Measurements from ENCODE around the gene PAF1.
A peak's percentile ranks its signal among the peaks of the same experiment; 100 is the strongest.

PAF1 gene

GRCh38 chr19:39428283-39429112 lies 37.6 kb upstream of the PAF1 start:
- Histone ChIP-seq H3K27me3 (ENCODE audit: insufficient read depth, low read length) (no peaks in the 10 kb centered on the region), H2BK5ac (ENCODE audit: low read depth, low read length, poor library complexity) (peak overlapping the region; percentile 82), H3K9ac (ENCODE audit: low read length) (no peak overlapping the region), H3K9me3 (ENCODE audit: insufficient read depth, low read depth, low read length) (peaks cover 5% of the 10 kb centered on the region), H4K12ac (ENCODE audit: low read depth, low read length) (peak overlapping the region; percentile 31), H4K91ac (ENCODE audit: low read depth, low read length) (peak overlapping the region; percentile 71), H3K4me1 (ENCODE audit: control insufficient read depth in 1 of 2, insufficient read depth in 2 of 2, low read length in 2 of 2) (peaks cover 13 to 21% of the 10 kb centered on the region in 2 experiments), H3K4me3 (ENCODE audit: low read depth, low read length) (no peak overlapping the region), H2BK12ac (ENCODE audit: low read length) (peak overlapping the region; percentile 85), H3K79me2 (ENCODE audit: control insufficient read depth, insufficient read depth, low read length, poor library complexity) (no peaks in the 10 kb centered on the region), H2AFZ (ENCODE audit: insufficient read depth, low read length, poor library complexity) (peak overlapping the region; percentile 74), H3K23ac (ENCODE audit: low read length) (no peak overlapping the region), H2BK120ac (ENCODE audit: insufficient read depth, low read length, poor library complexity) (peak overlapping the region; percentile 82), H3K18ac (ENCODE audit: low read length) (peak overlapping the region; percentile 38), H3K4ac (ENCODE audit: low read depth, low read length) (peak overlapping the region; percentile 41), H3K36me3 (ENCODE audit: control insufficient read depth in 1 of 2, insufficient read depth in 2 of 2, low read length in 2 of 2) (peaks cover 30 to 36% of the 10 kb centered on the region in 2 experiments), H3K79me1 (ENCODE audit: low read length) (peaks cover 10% of the 10 kb centered on the region), H3K14ac (ENCODE audit: low read length) (peak overlapping the region; percentile 80), H4K8ac (ENCODE audit: low read depth, low read length) (peak overlapping the region; percentile 59), H3K27ac (ENCODE audit: low read depth, low read length) (peak overlapping the region; percentile 81), H3K4me2 (ENCODE audit: low read length) (peak overlapping the region; percentile 26), H2AK5ac (ENCODE audit: low read length) (peak overlapping the region; percentile 57)
- no CpG with 5 or more reads among the region's 23 CpGs for WGBS (ENCODE audit: extremely low coverage, insufficient coverage, insufficient read length)
- peak; percentile 75 to 85 for DNase-seq

GRCh38 chr19:39427707-39428106 lies 36.8 kb upstream of the PAF1 start:
- Histone ChIP-seq H2AFZ (ENCODE audit: insufficient read depth, low read length, poor library complexity) (no peak overlapping the region), H3K23ac (ENCODE audit: low read length) (no peak overlapping the region), H4K8ac (ENCODE audit: low read depth, low read length) (peak overlapping the region; percentile 8), H2BK120ac (ENCODE audit: insufficient read depth, low read length, poor library complexity) (no peak overlapping the region), H2BK12ac (ENCODE audit: low read length) (no peak overlapping the region), H3K27me3 (ENCODE audit: insufficient read depth, low read length) (no peaks in the 10 kb centered on the region), H3K4me3 (ENCODE audit: low read depth, low read length) (no peak overlapping the region), H3K4me2 (ENCODE audit: low read length) (no peak overlapping the region), H3K4ac (ENCODE audit: low read depth, low read length) (no peak overlapping the region), H3K9me3 (ENCODE audit: insufficient read depth, low read depth, low read length) (peaks cover 5% of the 10 kb centered on the region), H3K27ac (ENCODE audit: low read depth, low read length) (no peak overlapping the region), H3K18ac (ENCODE audit: low read length) (peak overlapping the region; percentile 50), H3K79me2 (ENCODE audit: control insufficient read depth, insufficient read depth, low read length, poor library complexity) (no peaks in the 10 kb centered on the region), H4K12ac (ENCODE audit: low read depth, low read length) (no peak overlapping the region), H3K4me1 (ENCODE audit: control insufficient read depth in 1 of 2, insufficient read depth in 2 of 2, low read length in 2 of 2) (peaks cover 13 to 21% of the 10 kb centered on the region in 2 experiments), H3K14ac (ENCODE audit: low read length) (no peak overlapping the region), H3K36me3 (ENCODE audit: control insufficient read depth in 1 of 2, insufficient read depth in 2 of 2, low read length in 2 of 2) (peaks cover 30 to 36% of the 10 kb centered on the region in 2 experiments), H3K79me1 (ENCODE audit: low read length) (peaks cover 10% of the 10 kb centered on the region), H3K9ac (ENCODE audit: low read length) (no peak overlapping the region), H4K91ac (ENCODE audit: low read depth, low read length) (peak overlapping the region; percentile 4), H2AK5ac (ENCODE audit: low read length) (peak overlapping the region; percentile 64), H2BK5ac (ENCODE audit: low read depth, low read length, poor library complexity) (no peak overlapping the region)
- WGBS (ENCODE audit: extremely low coverage, insufficient coverage, insufficient read length) = no CpG with 5 or more reads among the region's 11 CpGs
- no peak for DNase-seq

- Histone ChIP-seq H2BK12ac (ENCODE audit: low read length) (no peak overlapping the region), H2AK5ac (ENCODE audit: low read length) (no peak overlapping the region), H3K18ac (ENCODE audit: low read length) (no peak overlapping the region), H2BK5ac (ENCODE audit: low read depth, low read length, poor library complexity) (no peak overlapping the region), H3K4me1 (ENCODE audit: control insufficient read depth in 1 of 2, insufficient read depth in 2 of 2, low read length in 2 of 2) (peaks cover 13 to 21% of the 10 kb centered on the region in 2 experiments), H4K8ac (ENCODE audit: low read depth, low read length) (no peak overlapping the region), H3K23ac (ENCODE audit: low read length) (no peak overlapping the region), H3K79me1 (ENCODE audit: low read length) (peaks cover 10% of the 10 kb centered on the region), H2BK120ac (ENCODE audit: insufficient read depth, low read length, poor library complexity) (no peak overlapping the region), H3K27me3 (ENCODE audit: insufficient read depth, low read length) (no peaks in the 10 kb centered on the region), H3K4me2 (ENCODE audit: low read length) (no peak overlapping the region), H4K91ac (ENCODE audit: low read depth, low read length) (no peak overlapping the region), H3K4me3 (ENCODE audit: low read depth, low read length) (no peak overlapping the region), H3K9me3 (ENCODE audit: insufficient read depth, low read depth, low read length) (peaks cover 5% of the 10 kb centered on the region), H3K4ac (ENCODE audit: low read depth, low read length) (no peak overlapping the region), H3K36me3 (ENCODE audit: control insufficient read depth in 1 of 2, insufficient read depth in 2 of 2, low read length in 2 of 2) (peaks cover 39 to 42% of the 10 kb centered on the region in 2 experiments), H3K14ac (ENCODE audit: low read length) (no peak overlapping the region), H3K79me2 (ENCODE audit: control insufficient read depth, insufficient read depth, low read length, poor library complexity) (no peaks in the 10 kb centered on the region), H3K9ac (ENCODE audit: low read length) (no peak overlapping the region), H3K27ac (ENCODE audit: low read depth, low read length) (no peak overlapping the region), H4K12ac (ENCODE audit: low read depth, low read length) (no peak overlapping the region), H2AFZ (ENCODE audit: insufficient read depth, low read length, poor library complexity) (no peak overlapping the region)
- WGBS (ENCODE audit: extremely low coverage, insufficient coverage, insufficient read length) = no CpG with 5 or more reads among the region's 5 CpGs
- no peak for DNase-seq
These were observed 35.3 kb upstream of the PAF1 start for GRCh38 chr19:39426170-39426569.

GRCh38 chr19:39425744-39426143 lies 34.8 kb upstream of the PAF1 start:
- Histone ChIP-seq H3K18ac (ENCODE audit: low read length) (no peak overlapping the region), H3K14ac (ENCODE audit: low read length) (no peak overlapping the region), H4K12ac (ENCODE audit: low read depth, low read length) (no peak overlapping the region), H3K9ac (ENCODE audit: low read length) (no peak overlapping the region), H3K4me2 (ENCODE audit: low read length) (no peak overlapping the region), H3K4me1 (ENCODE audit: control insufficient read depth in 1 of 2, insufficient read depth in 2 of 2, low read length in 2 of 2) (peaks cover 13 to 18% of the 10 kb centered on the region in 2 experiments), H2BK120ac (ENCODE audit: insufficient read depth, low read length, poor library complexity) (no peak overlapping the region), H2AFZ (ENCODE audit: insufficient read depth, low read length, poor library complexity) (no peak overlapping the region), H3K23ac (ENCODE audit: low read length) (no peak overlapping the region), H4K8ac (ENCODE audit: low read depth, low read length) (no peak overlapping the region), H3K9me3 (ENCODE audit: insufficient read depth, low read depth, low read length) (peaks cover 5% of the 10 kb centered on the region), H3K4me3 (ENCODE audit: low read depth, low read length) (no peak overlapping the region), H4K91ac (ENCODE audit: low read depth, low read length) (no peak overlapping the region), H3K27ac (ENCODE audit: low read depth, low read length) (no peak overlapping the region), H2BK5ac (ENCODE audit: low read depth, low read length, poor library complexity) (no peak overlapping the region), H3K79me1 (ENCODE audit: low read length) (peaks cover 10% of the 10 kb centered on the region), H3K79me2 (ENCODE audit: control insufficient read depth, insufficient read depth, low read length, poor library complexity) (no peaks in the 10 kb centered on the region), H2AK5ac (ENCODE audit: low read length) (no peak overlapping the region), H3K4ac (ENCODE audit: low read depth, low read length) (no peak overlapping the region), H3K27me3 (ENCODE audit: insufficient read depth, low read length) (no peaks in the 10 kb centered on the region), H3K36me3 (ENCODE audit: control insufficient read depth in 1 of 2, insufficient read depth in 2 of 2, low read length in 2 of 2) (peaks cover 43 to 47% of the 10 kb centered on the region in 2 experiments), H2BK12ac (ENCODE audit: low read length) (no peak overlapping the region)
- 100% methylated on average over 4 of the region's 7 CpGs for WGBS (ENCODE audit: extremely low coverage, insufficient coverage, insufficient read length)
- no peak for DNase-seq
